Measurements from ENCODE around the gene FAM181A.

DNA sequence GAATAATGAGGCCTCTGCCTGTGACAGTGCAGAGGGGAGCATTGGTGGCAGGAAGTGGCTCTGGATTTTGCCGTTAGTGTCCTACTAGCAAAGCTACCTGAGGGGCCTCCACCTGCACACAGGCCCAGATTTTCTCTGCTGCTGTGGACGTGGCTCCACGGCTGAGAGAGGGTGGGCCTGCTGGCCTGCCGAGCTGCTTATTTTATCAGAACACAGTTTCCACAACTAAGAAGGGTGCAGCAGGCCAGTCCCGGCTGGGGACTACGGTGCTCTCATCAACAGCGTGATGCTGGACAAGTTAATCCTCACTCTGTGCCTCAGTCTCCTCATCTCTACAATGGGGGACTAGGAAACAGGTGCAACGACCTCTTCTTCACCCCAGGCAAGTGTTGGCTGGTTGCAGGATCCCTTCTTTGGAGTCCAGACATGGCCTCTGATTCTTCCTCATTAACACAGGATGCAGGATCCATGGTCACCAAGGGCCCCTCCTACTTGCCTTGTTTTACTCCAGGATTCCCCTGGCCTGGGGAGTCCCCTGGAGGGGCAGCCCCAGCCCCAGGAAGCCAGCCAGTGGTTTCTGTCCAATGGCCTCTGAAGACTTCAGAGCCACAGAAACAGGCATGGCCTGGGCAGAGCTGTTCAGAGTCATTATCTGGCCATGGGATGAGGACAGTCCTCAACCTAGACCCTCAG is 3.3 kb downstream of the FAM181A start:
- no peak for TF ChIP-seq SMC3 (IDR thresholded peaks at IDR 0.05; ENCODE audit: low read depth, low read length)
- TF ChIP-seq, protein P1, sequence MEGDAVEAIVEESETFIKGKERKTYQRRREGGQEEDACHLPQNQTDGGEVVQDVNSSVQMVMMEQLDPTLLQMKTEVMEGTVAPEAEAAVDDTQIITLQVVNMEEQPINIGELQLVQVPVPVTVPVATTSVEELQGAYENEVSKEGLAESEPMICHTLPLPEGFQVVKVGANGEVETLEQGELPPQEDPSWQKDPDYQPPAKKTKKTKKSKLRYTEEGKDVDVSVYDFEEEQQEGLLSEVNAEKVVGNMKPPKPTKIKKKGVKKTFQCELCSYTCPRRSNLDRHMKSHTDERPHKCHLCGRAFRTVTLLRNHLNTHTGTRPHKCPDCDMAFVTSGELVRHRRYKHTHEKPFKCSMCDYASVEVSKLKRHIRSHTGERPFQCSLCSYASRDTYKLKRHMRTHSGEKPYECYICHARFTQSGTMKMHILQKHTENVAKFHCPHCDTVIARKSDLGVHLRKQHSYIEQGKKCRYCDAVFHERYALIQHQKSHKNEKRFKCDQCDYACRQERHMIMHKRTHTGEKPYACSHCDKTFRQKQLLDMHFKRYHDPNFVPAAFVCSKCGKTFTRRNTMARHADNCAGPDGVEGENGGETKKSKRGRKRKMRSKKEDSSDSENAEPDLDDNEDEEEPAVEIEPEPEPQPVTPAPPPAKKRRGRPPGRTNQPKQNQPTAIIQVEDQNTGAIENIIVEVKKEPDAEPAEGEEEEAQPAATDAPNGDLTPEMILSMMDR (conservative IDR thresholded peaks at IDR 0.05; ENCODE audit: low read depth, low read length), result no peak
